Measurements from ENCODE around the gene ZNF444.

- no peak for TF ChIP-seq POLR2A (IDR thresholded peaks at IDR 0.05)
- TF ChIP-seq CTCF (IDR thresholded peaks at IDR 0.05) = no peak
- no peak for TF ChIP-seq EP300 (IDR thresholded peaks at IDR 0.05)
These were observed 1.9 kb downstream of the ZNF444 start for GRCh38 chr19:56142897-56143434.

Data from tibial nerve (tissue), 4 donors.